K562 (cell line): ENCODE measurements around the gene TGFB2. TPM values are rescaled to one million over a fixed set of nuclear protein-coding genes. Genes with fewer than 3 reads are reported as not detected.

ENCODE experiments used
- ATAC-seq: fragments of 200-7000 bp; cut with Tn5 transposase; 3 replicates; pipeline ENCODE4 v1.9.1; 2020; ENCODE audit warnings: moderate library complexity
- BruUV-seq: library from RNA; stranded (reverse); fragments of 400-500 nt; replicated peaks from 2 replicates; lab custom pipeline; 2021; lab: Mats Ljungman, UMichigan
- CTCF ChIA-PET: fragments of 300-600 bp; formaldehyde crosslinking; extraction: SDS; loops from one replicate; lab custom pipeline; 2021; ENCODE audit warnings: low intra/inter-chr PET ratio; lab: Yijun Ruan, JAX
- POLR2A ChIA-PET: fragments of 300-600, 350-650 bp; sonication (Branson Sonifier 250); formaldehyde crosslinking; extraction: SDS; loops from one replicate; lab custom pipeline; 2021; ENCODE audit warnings: antibody characterized with exemption, inconsistent platforms; lab: Yijun Ruan, JAX
- DNase-seq, 4 experiments: peaks; one replicate each; pipeline versions ENCODE4 v3.0.0 to v3.0.0-alpha.2; 2011 to 2018; ENCODE audit warnings: low spot score in 3 of 4, mixed read lengths in 3 of 4; ENCODE audit errors: extremely low read depth in 1 of 4
- FAIRE-seq: peaks from 2 replicates; lab custom pipeline; 2011; peaks lifted over from hg19 to GRCh38; lab: Jason Lieb, UNC
- H2AFZ ChIP-seq: 2 replicates; pipeline ENCODE4 v1.6.0; 2011; ENCODE audit warnings: low read depth, low read length, control low read depth, inconsistent platforms
- H3K27ac ChIP-seq: fragments of 200-600 bp; 3 replicates; pipeline ENCODE4 v1.8.0; 2011; ENCODE audit warnings: low read depth, mild to moderate bottlenecking, control low read depth, inconsistent platforms, low read length, moderate library complexity, mixed read lengths; ENCODE audit errors: extremely low read depth
- H3K27me3 ChIP-seq, 2 experiments: fragments of 300-600 bp in 1 of 2; 2 replicates in 1 of 2; 3 replicates in 1 of 2; pipeline versions ENCODE4 v1.6.0 to v1.8.0; 2011; ENCODE audit warnings: inconsistent platforms in 2 of 2, low read length in 2 of 2, mild to moderate bottlenecking in 1 of 2, mixed read lengths in 1 of 2, moderate library complexity in 1 of 2; ENCODE audit not compliant: control insufficient read depth in 2 of 2, insufficient read depth in 2 of 2
- H3K36me3 ChIP-seq: fragments of 300-600 bp; 3 replicates; pipeline ENCODE4 v1.8.0; 2011; ENCODE audit warnings: mild to moderate bottlenecking, low read length, inconsistent platforms; ENCODE audit not compliant: control insufficient read depth, insufficient read depth
- H3K4me1 ChIP-seq, 2 experiments: fragments of 200-600 bp in 1 of 2; replicated peaks in 1 of 2; 2 replicates in 1 of 2; 3 replicates in 1 of 2; pipeline versions ENCODE4 v1.5.1 to v1.8.0; 2011; ENCODE audit warnings: inconsistent platforms in 2 of 2, low read length in 2 of 2, mild to moderate bottlenecking in 1 of 2, mixed read lengths in 1 of 2, moderate library complexity in 1 of 2; ENCODE audit not compliant: control insufficient read depth in 2 of 2, insufficient read depth in 2 of 2
- H3K4me2 ChIP-seq: 2 replicates; pipeline ENCODE4 v1.6.1; 2011; ENCODE audit warnings: low read length, control low read depth, inconsistent platforms, mixed read lengths; ENCODE audit not compliant: insufficient read depth
- H3K4me3 ChIP-seq: fragments of 200-600 bp; sonication (generic), shearing (Covaris generic); 2 replicates; pipeline ENCODE4 v1.5.1; 2016; ENCODE audit warnings: control low read depth, inconsistent platforms
- H3K79me2 ChIP-seq: fragments of 200-600 bp; 3 replicates; pipeline ENCODE4 v1.8.0; 2011; ENCODE audit warnings: low read length, inconsistent platforms; ENCODE audit not compliant: control insufficient read depth, insufficient read depth
- H3K9ac ChIP-seq, 2 experiments: 2 replicates each; pipeline versions ENCODE4 v1.6.0 to v1.6.1; 2011; ENCODE audit warnings: low read depth in 2 of 2, low read length in 2 of 2, control low read depth in 1 of 2, inconsistent platforms in 1 of 2, mild to moderate bottlenecking in 1 of 2, mixed read lengths in 1 of 2; ENCODE audit not compliant: insufficient read depth in 1 of 2
- H3K9me1 ChIP-seq: one replicate; pipeline ENCODE4 v1.6.0; 2011; ENCODE audit warnings: inconsistent platforms, mild to moderate bottlenecking, low read length, moderate library complexity; ENCODE audit not compliant: control insufficient read depth, insufficient read depth
- H3K9me3 ChIP-seq: replicated peaks from 2 replicates; pipeline ENCODE4 v1.5.1; 2011; ENCODE audit warnings: low read depth, low read length, inconsistent platforms; ENCODE audit not compliant: control insufficient read depth, insufficient read depth
- H4K20me1 ChIP-seq: replicated peaks from 2 replicates; pipeline ENCODE4 v1.6.1; 2011; ENCODE audit warnings: low read length, inconsistent platforms, mixed read lengths; ENCODE audit not compliant: control insufficient read depth, insufficient read depth
- C11orf30 ChIP-seq: fragments of 450-650 bp; IDR thresholded peaks from 2 replicates; pipeline ENCODE4 v1.6.1; 2016; ENCODE audit warnings: low read depth, mild to moderate bottlenecking
- ELF1 ChIP-seq: fragments of 200-800 bp; sonication (Bioruptor generic); IDR thresholded peaks from 2 replicates; pipeline ENCODE4 v1.6.1; 2016; ENCODE audit warnings: missing genetic modification characterization, missing compliant biosample characterization
- FOXJ2 ChIP-seq: fragments of 200-800 bp; sonication (Bioruptor generic); IDR thresholded peaks from 2 replicates; pipeline ENCODE4 v1.6.1; 2016; ENCODE audit warnings: missing genetic modification characterization, missing compliant biosample characterization
- HNRNPH1 ChIP-seq: fragments of 200-400 bp; formaldehyde crosslinking; optimal IDR thresholded peaks from 2 replicates; pipeline ENCODE3; 2017; ENCODE audit warnings: low read depth, mild to moderate bottlenecking, low read length, moderate library complexity
- NELFE ChIP-seq: IDR thresholded peaks from 2 replicates; pipeline ENCODE4 v1.6.1; 2011; ENCODE audit warnings: mild to moderate bottlenecking; ENCODE audit not compliant: insufficient read depth, insufficient read length
- NR2C1 ChIP-seq, 2 experiments: fragments of 450-650 bp; IDR thresholded peaks; 2 replicates each; pipeline ENCODE4 v1.6.1; 2017; ENCODE audit warnings: mild to moderate bottlenecking in 2 of 2, antibody characterized with exemption in 1 of 2, inconsistent platforms in 1 of 2, missing compliant biosample characterization in 1 of 2, missing genetic modification characterization in 1 of 2
- PTBP1 ChIP-seq: fragments of 200-400 bp; formaldehyde crosslinking; IDR thresholded peaks from 2 replicates; pipeline ENCODE4 v1.6.1; 2017; ENCODE audit warnings: low read depth, low read length
- SAP30 ChIP-seq: fragments of 200-600 bp; sonication (generic); IDR thresholded peaks from 2 replicates; pipeline ENCODE4 v1.6.1; 2012; ENCODE audit warnings: borderline replicate concordance, low read depth, mild to moderate bottlenecking, moderate library complexity, low read length, control low read depth, inconsistent platforms; ENCODE audit not compliant: insufficient read depth, poor library complexity, severe bottlenecking
- SRF ChIP-seq, 2 experiments: fragments of 250-450, 450-650 bp in 1 of 2; sonication (Bioruptor Pico) in 1 of 2; sonication (generic) in 1 of 2; formaldehyde crosslinking; IDR thresholded peaks; 2 replicates each; pipeline versions ENCODE4 v1.5.0 to v1.5.1; 2020 to 2022; ENCODE audit warnings: mild to moderate bottlenecking in 1 of 2, missing genetic modification reagents in 1 of 2
- YY1 ChIP-seq, 3 experiments: IDR thresholded peaks; 2 replicates each; pipeline ENCODE4 v1.6.1; 2011; ENCODE audit warnings: low read length in 2 of 3, mild to moderate bottlenecking in 2 of 3, moderate library complexity in 2 of 3, borderline replicate concordance in 1 of 3, control low read depth in 1 of 3, low read depth in 1 of 3; ENCODE audit not compliant: insufficient read depth in 3 of 3, insufficient replicate concordance in 2 of 3, control insufficient read depth in 1 of 3, insufficient read length in 1 of 3; ENCODE audit errors: extremely low read depth in 1 of 3
- ZBTB49 ChIP-seq: sonication (generic); formaldehyde crosslinking; IDR thresholded peaks from 2 replicates; pipeline ENCODE4 v1.8.0; 2022; ENCODE audit warnings: missing genetic modification reagents, mild to moderate bottlenecking, borderline replicate concordance
- ZNF668 ChIP-seq: fragments of 250-450 bp; sonication (Bioruptor Pico); IDR thresholded peaks from 2 replicates; pipeline ENCODE4 v1.8.0; 2022; ENCODE audit warnings: mild to moderate bottlenecking, inconsistent platforms
- in situ Hi-C: fragments of 300-500 bp; cut with MboI; formaldehyde crosslinking; loops from 4 replicates; pipeline ENCODE4 v1.15.0; 2018; ENCODE audit warnings: inconsistent platforms, mixed read lengths
- intact Hi-C: fragments of 100-400 bp; cut with micrococcal nuclease; formaldehyde crosslinking; loops from 2 replicates; pipeline ENCODE4 v1.14.2; 2022
- polyA plus RNA-seq, 8 experiments: library from polyadenylated mRNA; depleted of rRNA in 4 of 8; stranded (reverse) in 5 of 8; unstranded in 3 of 8; fragments of >200 nt; fragmentation: Nextera tagmentation in 2 of 8; fragmentation: Illumina TruSeq in 1 of 8; extraction: Ambion mirVana in 2 of 8; extraction: Trizol in 1 of 8; gene quantifications; 2 replicates each; pipeline versions ENCODE4 v1.2.1 to v1.2.3, GENCODE V29; 2011 to 2014; ENCODE audit warnings: inconsistent platforms in 1 of 8, missing spikeins in 1 of 8
- total RNA-seq, 7 experiments: library from RNA; depleted of rRNA in 6 of 7; stranded (reverse); fragments of >200 nt in 6 of 7; fragmentation: Illumina TruSeq in 2 of 7; extraction: Trizol in 2 of 7; gene quantifications; 2 replicates each; pipeline versions ENCODE4 v1.2.1 to v1.2.3, GENCODE V29; 2011 to 2021; ENCODE audit warnings: low replicate concordance in 1 of 7
- TF ChIP-seq, protein P1 (sequence below): fragments of 450-650 bp; IDR thresholded peaks from 2 replicates; pipeline ENCODE4 v1.6.1; 2016; ENCODE audit warnings: borderline replicate concordance
- TF ChIP-seq, protein P2 (sequence below): fragments of 450-650 bp; IDR thresholded peaks from one replicate; pipeline ENCODE4 v1.6.1; 2018; ENCODE audit warnings: mild to moderate bottlenecking, moderate library complexity; ENCODE audit not compliant: partially characterized antibody

Gene TGFB2
- total and polyA plus RNA-seq, 9 of the 15 experiments (the other 6 are each of a cell fraction or from before 2014, with no cell fraction given) = 0.03 to 0.41 (median 0.11) TPM; not detected in 3

DNA sequence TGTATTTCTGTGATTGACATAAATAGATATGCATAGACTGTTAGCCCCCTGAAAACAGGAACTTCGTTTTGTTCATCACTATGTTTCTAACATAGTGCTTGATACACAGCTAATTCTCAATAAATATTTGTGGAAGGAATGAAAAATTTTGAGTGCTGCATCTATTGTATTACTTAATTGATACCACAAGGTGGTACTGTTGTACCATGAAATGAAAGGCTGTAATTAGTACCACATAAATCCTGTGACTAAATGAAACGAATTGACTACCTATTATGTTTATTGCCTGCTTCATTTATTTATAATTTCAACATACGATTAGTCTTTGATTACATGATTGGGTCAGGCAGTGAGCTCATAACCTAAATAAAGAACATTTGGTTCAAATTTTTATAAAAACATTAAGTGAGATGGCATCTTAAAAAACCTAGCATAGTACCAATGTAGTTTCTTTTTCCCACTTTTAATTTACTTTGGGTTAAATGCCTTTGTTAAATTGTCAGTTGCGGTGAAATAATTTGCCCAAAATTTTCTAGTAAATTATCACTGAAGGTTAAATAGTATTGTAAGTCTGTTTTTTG is 15.0 kb upstream of the TGFB2 start (continued):
- TF ChIP-seq SAP30 = no peak
- TF ChIP-seq HNRNPH1 = no peak
- TF ChIP-seq C11orf30 = no peak
- no peak for TF ChIP-seq YY1 (IDR thresholded peaks at IDR 0.05; ENCODE audit: borderline replicate concordance in 1 of 3, control insufficient read depth in 1 of 3, extremely low read depth in 1 of 3, insufficient read depth in 3 of 3, insufficient read length in 1 of 3, insufficient replicate concordance in 2 of 3, low read depth in 1 of 3, low read length in 2 of 3)

GRCh38 chr1:218332416-218332815 is 12.7 kb upstream of the TGFB2 start:
- ATAC-seq (no peak), FAIRE-seq (no peak), DNase-seq (no peak)
- POLR2A ChIA-PET = no interaction called here
- no peak overlapping the region for H3K27ac ChIP-seq
- H3K9me3 ChIP-seq = no peaks in the 10 kb centered on the region
- no peaks in the 10 kb centered on the region for H3K9me1 ChIP-seq
- H3K4me2 ChIP-seq = no peak overlapping the region
- H4K20me1 ChIP-seq = no peaks in the 10 kb centered on the region
- no peaks in the 10 kb centered on the region for H3K79me2 ChIP-seq
- peaks cover 33% of the 10 kb centered on the region; the same call in 2 of the 3 replicates for H3K36me3 ChIP-seq
- H3K27me3 ChIP-seq = no peaks in the 10 kb centered on the region
- no peaks in the 10 kb centered on the region for H3K4me1 ChIP-seq
- in situ Hi-C loops = loop anchor here (25.0 kb wide), 1 partner anchor 1480 kb away; no protein-coding TSS in a partner anchor
- no peak overlapping the region for H3K9ac ChIP-seq
- CTCF ChIA-PET = no interaction called here
- H2AFZ ChIP-seq = no peak overlapping the region
- BruUV-seq = no TSS peak
- intact Hi-C loops = loop anchor here (5.0 to 10.0 kb wide), 5 partner anchors 75 to 1482 kb away; no protein-coding TSS in a partner anchor
- H3K4me3 ChIP-seq = no peak overlapping the region
- TF ChIP-seq FOXJ2 (no peak), NELFE (no peak), NR2C1 (IDR thresholded peaks at IDR 0.05) (no peak), NR2C1 (tag; IDR thresholded peaks at IDR 0.05) (no peak), PTBP1 (no peak), ZNF668 (CRISPR knock-in tag) (no peak), ZBTB49 (no peak), ELF1 (tag) (no peak), SRF (CRISPR knock-in tag; IDR thresholded peaks at IDR 0.05) (no peak)
- TF ChIP-seq, protein P1, sequence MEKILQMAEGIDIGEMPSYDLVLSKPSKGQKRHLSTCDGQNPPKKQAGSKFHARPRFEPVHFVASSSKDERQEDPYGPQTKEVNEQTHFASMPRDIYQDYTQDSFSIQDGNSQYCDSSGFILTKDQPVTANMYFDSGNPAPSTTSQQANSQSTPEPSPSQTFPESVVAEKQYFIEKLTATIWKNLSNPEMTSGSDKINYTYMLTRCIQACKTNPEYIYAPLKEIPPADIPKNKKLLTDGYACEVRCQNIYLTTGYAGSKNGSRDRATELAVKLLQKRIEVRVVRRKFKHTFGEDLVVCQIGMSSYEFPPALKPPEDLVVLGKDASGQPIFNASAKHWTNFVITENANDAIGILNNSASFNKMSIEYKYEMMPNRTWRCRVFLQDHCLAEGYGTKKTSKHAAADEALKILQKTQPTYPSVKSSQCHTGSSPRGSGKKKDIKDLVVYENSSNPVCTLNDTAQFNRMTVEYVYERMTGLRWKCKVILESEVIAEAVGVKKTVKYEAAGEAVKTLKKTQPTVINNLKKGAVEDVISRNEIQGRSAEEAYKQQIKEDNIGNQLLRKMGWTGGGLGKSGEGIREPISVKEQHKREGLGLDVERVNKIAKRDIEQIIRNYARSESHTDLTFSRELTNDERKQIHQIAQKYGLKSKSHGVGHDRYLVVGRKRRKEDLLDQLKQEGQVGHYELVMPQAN = no peak
- TF ChIP-seq, protein P2, sequence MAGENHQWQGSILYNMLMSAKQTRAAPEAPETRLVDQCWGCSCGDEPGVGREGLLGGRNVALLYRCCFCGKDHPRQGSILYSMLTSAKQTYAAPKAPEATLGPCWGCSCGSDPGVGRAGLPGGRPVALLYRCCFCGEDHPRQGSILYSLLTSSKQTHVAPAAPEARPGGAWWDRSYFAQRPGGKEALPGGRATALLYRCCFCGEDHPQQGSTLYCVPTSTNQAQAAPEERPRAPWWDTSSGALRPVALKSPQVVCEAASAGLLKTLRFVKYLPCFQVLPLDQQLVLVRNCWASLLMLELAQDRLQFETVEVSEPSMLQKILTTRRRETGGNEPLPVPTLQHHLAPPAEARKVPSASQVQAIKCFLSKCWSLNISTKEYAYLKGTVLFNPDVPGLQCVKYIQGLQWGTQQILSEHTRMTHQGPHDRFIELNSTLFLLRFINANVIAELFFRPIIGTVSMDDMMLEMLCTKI = no peak
